Prostate gland (tissue), 2 donors: Measurements from ENCODE around the gene TOM1L2.

ENCODE experiments used
- POLR2A ChIP-seq: fragments of 450-650 bp; IDR thresholded peaks from one replicate; pipeline ENCODE4 v1.6.1; 2016; ENCODE audit warnings: antibody characterized with exemption, mild to moderate bottlenecking
- TF ChIP-seq, protein P1 (sequence below), 4 experiments: fragments of 200-600 bp in 2 of 4; fragments of 450-650 bp in 2 of 4; sonication (generic) in 2 of 4; IDR thresholded peaks; 1 replicate in 3 of 4; 2 replicates in 1 of 4; pipeline ENCODE4 v1.5.1; 2016 to 2019; ENCODE audit warnings: antibody characterized with exemption in 4 of 4, mild to moderate bottlenecking in 2 of 4, moderate library complexity in 2 of 4

DNA sequence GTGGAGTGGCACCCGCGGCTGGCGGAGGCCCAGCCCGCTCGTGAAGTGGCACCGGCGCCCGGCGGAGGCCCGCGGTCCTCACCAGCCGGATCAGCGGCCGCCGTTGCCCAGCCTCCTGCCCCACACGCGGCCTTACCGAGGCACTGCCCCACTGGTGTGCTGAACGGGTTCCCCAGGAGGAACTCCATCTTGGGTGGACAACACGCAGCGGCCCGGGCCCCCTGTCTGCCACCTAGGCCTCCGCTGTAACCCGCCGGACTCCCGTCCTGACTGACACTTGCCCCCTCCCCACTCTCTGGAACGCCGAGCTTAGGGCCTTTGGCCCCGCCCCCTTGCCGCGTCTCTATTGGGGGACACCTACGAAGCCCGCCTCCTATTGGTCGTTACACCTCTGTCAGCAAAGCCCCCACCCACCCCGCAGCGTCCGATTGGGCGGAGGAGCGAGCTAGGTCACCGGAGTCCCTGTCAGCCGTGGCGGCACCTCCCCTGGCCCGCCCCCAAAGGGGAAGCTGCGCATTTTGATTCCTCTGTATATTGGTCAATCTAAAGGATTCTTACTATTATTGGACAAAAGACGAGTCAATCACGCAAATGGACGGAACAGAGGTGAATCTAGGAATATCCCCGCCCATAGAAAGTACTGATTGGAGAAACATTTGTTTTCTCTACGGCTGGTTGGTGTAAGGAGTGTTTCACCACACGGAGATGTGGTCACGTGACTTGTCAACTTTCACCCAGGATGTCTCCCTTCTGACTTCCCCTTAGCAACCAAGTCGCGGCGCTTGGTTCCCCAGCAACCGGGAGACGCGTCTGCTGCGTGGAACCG lies at the start of gene TOM1L2, which contains the start of gene DRC3:
- peak; percentile 98 for TF ChIP-seq POLR2A
- TF ChIP-seq, protein P1, sequence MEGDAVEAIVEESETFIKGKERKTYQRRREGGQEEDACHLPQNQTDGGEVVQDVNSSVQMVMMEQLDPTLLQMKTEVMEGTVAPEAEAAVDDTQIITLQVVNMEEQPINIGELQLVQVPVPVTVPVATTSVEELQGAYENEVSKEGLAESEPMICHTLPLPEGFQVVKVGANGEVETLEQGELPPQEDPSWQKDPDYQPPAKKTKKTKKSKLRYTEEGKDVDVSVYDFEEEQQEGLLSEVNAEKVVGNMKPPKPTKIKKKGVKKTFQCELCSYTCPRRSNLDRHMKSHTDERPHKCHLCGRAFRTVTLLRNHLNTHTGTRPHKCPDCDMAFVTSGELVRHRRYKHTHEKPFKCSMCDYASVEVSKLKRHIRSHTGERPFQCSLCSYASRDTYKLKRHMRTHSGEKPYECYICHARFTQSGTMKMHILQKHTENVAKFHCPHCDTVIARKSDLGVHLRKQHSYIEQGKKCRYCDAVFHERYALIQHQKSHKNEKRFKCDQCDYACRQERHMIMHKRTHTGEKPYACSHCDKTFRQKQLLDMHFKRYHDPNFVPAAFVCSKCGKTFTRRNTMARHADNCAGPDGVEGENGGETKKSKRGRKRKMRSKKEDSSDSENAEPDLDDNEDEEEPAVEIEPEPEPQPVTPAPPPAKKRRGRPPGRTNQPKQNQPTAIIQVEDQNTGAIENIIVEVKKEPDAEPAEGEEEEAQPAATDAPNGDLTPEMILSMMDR (IDR thresholded peaks at IDR 0.05): peak; percentile 40 to 64 (median 50)
